LHCN-M2 (cell line): ENCODE data around the gene CTBP2. TPM values are rescaled to one million over a fixed set of nuclear protein-coding genes. Genes with fewer than 3 reads are reported as not detected.

Experiments
- DNase-seq: peaks from one replicate; pipeline ENCODE4 v3.0.0-alpha.2; 2012; ENCODE audit warnings: low read depth
- total RNA-seq: library from RNA; depleted of rRNA; stranded (reverse); fragments of >200 nt; gene quantifications from 2 replicates; pipeline ENCODE4 v1.2.3, GENCODE V29; 2014; rRNA removed

The CTBP2 gene
- total RNA-seq, 1 experiment from 2014 or later = 51.1 TPM

DNA sequence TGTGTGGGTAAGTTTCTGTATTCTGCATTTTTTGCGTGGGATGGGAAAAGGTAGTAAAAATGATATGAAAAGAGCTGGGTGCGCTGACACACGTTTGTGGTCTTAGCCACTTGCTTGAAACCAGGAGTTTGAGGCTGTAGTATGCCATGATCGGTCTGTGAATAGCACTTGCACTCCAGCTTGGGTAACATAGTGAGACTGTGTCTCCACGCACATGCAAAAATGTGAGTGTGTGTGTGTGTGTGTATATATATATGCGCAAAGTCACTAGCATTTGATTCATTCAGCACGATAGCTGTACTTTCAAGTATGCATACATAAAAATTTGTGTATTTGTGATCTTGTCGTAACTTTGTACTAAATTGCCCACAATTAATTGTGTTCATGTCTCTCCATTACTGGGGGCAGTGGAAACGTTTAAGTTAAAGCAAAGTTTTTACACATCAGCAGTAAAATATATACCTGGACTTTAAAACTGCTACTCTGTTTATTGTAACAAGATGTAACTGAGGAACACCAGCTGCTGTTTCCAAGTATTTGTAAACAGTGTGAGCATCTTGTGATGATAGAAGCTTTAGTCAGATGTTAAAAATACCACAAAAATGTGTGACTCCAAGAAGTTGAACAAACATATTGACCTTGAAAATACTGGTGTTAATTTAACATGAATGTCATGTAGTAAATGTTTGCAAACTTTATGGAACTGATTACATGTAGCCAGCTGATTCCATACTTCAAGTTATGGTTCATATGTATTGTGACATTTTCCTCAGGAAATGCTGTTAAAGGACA, 216.9 kb downstream of the CTBP2 start:
- DNase-seq = peak; percentile 92

DNA sequence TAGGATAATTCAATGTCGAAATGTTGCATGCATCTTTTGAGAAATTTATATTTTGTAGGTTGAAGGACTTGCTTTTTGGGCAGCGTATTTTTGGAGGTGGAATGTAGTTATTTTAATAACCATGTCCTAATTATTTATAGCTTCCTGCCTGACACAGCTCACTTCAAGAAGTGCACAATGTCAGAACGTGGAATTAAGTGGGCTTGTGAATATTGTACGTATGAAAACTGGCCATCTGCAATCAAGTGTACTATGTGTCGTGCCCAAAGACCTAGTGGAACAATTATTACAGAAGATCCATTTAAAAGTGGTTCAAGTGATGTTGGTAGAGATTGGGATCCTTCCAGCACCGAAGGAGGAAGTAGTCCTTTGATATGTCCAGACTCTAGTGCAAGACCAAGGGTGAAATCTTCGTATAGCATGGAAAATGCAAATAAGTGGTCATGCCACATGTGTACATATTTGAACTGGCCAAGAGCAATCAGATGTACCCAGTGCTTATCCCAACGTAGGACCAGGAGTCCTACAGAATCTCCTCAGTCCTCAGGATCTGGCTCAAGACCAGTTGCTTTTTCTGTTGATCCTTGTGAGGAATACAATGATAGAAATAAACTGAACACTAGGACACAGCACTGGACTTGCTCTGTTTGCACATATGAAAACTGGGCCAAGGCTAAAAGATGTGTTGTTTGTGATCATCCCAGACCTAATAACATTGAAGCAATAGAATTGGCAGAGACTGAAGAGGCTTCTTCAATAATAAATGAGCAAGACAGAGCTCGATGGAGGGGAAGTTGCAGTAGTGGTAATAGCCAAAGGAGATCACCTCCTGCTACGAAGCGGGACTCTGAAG, 217.8 kb downstream of the CTBP2 start:
- no peak for DNase-seq

DNA sequence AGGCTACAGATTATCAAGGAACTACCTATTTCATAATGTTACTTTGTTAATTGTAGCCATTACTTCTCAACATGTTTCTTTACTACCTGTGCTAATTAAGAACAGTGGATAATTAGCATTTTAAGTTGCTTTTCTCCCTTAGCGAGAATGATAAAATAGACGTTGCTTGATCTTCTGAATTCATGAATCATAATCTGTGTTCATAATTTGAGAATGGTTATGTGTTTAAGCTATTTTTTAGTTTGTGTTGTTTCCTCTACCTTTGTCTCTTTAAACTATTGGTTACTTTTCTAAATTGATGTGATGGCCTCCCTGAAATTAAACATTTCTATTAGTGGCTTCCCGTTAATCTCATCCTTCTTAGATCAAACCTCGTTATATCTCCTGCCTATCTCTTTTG, 218.5 kb downstream of the CTBP2 start, which contains the start of gene ZRANB1:
Gene ZRANB1 (plus strand): TSS at position 301 of the 400 bp plus-strand sequence. CDS start 371 bp downstream, outside the sequence.
- no peak for DNase-seq

DNA sequence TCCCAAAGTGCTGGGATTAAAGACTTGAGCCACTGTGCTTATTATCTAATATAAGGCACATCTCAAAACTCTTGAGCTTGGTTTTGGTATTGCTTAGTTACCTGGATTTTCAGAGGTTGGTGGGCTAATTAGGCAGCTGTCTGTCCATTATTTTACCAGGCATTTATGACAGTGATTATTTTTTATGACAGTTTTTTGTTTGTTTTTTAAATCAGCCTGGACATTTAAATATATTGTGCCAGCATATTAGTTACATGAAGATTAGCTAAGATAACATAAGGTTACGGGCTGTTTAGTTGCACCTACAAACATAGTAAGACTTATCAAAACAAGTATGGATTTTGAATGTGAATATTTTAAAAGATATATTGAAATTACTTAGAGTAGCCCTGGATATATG, 221.1 kb downstream of the CTBP2 start:
- no peak for DNase-seq

DNA sequence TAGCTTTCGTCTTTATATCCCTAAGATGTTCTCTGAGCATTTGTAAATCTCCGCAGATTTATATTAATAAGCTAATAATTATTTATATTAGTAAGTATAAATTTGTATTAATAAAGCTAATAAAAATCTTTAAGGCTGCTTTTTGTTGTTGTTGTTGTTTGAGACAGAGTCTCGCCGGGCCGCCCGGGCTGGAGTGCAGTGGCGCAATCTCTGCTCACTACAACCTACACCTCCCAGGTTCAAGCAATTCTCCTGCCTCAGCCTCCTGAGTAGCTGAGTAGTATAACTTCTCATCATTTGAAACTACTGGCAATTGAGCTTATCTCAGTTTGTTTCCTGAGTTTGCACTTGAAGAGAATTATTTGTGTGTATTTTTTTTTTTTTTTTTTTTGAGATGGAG, 223.6 kb downstream of the CTBP2 start:
- DNase-seq = no peak

DNA sequence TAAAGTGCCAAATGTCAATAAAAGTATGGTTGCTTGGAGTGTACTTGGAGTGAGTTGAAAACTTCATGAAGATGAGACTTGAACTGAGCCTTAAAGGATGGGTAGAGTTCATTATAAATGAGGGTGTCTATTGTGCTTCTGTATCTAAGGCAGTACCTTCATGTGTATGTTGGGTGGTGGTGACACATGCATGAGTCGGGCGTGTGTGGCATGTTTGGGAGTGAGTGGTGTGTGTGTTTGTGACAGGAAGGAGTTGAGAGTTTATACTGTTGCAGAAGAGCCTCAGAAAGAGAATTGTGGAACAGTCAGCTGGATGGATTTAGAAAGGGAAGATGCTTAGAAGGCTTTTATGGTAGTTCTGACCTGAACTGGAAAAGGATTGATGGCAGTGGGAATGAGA, 224.4 kb downstream of the CTBP2 start:
- DNase-seq = peak; percentile 40

Other genes starting within 250 kb of the CTBP2 start
- gene ZRANB1, start 218.4 kb downstream of the CTBP2 start, total RNA-seq = 9.4 and 11.5 TPM in 2 replicates